ENCODE data around the gene FUT3. TPM values are rescaled to one million over a fixed set of nuclear protein-coding genes. Genes with fewer than 3 reads are reported as not detected.

FUT3 gene
- total RNA-seq, 1 donor from 2014 or later, result 11.3 TPM

DNA sequence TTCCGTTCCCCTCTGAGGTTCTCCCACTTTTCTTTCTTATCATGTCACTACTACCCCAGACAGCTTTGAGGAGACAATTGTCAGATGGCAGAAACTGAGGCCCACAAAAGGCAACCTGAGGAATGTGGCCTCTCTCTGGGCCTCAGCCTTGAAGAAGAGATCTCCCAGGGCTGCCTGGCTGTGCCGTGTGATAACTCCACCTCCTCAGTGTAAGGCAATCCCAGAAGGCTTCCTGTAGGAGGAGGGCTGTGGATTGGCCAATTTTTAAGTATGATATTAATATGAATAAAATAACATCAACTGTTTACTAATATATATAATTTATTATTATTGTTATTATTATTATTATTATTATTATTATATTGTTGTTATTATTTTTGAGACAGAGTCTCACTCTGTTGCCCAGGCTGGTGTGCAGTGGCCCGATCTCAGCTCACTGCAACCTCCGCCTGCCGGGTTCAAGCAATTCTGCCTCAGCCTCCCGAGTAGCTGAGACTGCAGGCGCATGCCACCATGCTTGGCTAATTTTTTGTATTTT, 55.8 kb downstream of the FUT3 start:
- no peak overlapping the region for H3K4me3 ChIP-seq
- peaks cover 13% of the 10 kb centered on the region for H3K27me3 ChIP-seq (ENCODE audit: low read depth)
- no peaks in the 10 kb centered on the region for H3K9me3 ChIP-seq
- H3K4me1 ChIP-seq, result no peaks in the 10 kb centered on the region
- no peak overlapping the region for H3K27ac ChIP-seq
- TF ChIP-seq, protein P1, sequence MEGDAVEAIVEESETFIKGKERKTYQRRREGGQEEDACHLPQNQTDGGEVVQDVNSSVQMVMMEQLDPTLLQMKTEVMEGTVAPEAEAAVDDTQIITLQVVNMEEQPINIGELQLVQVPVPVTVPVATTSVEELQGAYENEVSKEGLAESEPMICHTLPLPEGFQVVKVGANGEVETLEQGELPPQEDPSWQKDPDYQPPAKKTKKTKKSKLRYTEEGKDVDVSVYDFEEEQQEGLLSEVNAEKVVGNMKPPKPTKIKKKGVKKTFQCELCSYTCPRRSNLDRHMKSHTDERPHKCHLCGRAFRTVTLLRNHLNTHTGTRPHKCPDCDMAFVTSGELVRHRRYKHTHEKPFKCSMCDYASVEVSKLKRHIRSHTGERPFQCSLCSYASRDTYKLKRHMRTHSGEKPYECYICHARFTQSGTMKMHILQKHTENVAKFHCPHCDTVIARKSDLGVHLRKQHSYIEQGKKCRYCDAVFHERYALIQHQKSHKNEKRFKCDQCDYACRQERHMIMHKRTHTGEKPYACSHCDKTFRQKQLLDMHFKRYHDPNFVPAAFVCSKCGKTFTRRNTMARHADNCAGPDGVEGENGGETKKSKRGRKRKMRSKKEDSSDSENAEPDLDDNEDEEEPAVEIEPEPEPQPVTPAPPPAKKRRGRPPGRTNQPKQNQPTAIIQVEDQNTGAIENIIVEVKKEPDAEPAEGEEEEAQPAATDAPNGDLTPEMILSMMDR (IDR thresholded peaks at IDR 0.05), result no peak
- DNase-seq, result no peak
- ATAC-seq, result no peak
- intact Hi-C loops (cut with DNase I), result no loop called here
- no peaks in the 10 kb centered on the region for H3K36me3 ChIP-seq

DNA sequence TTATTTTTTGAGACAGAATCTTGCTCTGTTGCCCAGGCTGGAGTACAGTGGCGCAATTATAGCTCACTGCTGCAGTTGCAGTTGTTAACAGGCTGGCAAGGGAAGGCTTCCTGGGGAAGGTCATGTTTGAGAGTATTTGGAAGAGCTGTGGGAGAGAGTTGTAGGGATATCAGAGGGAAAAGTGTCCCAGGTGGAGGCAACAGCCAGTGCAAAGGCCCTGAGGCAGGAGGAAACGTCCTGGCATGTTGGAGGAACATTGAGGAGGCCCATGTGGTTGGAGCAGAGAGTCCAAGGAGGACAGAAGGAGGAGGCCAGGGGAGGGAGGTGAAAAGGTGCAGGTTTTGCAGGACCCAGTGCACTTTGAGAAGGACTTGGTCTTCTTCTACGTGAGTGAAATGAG, 58.1 kb downstream of the FUT3 start:
- H3K4me1 ChIP-seq, result peaks cover 9% of the 10 kb centered on the region
- ATAC-seq, result no peak
- TF ChIP-seq, protein P1 (IDR thresholded peaks at IDR 0.05), result no peak
- H3K36me3 ChIP-seq, result peaks cover 20% of the 10 kb centered on the region
- no peak overlapping the region for H3K27ac ChIP-seq
- no peaks in the 10 kb centered on the region for H3K27me3 ChIP-seq (ENCODE audit: low read depth)
- H3K9me3 ChIP-seq, result no peaks in the 10 kb centered on the region
- intact Hi-C loops (cut with DNase I), result no loop called here
- DNase-seq, result no peak
- H3K4me3 ChIP-seq, result no peak overlapping the region

Other genes with a start within 250 kb of the FUT3 start
- 81.8 TPM for gene SAFB2, start 228.7 kb downstream of the FUT3 start, total RNA-seq
- 87.1 TPM for gene SAFB, start 228.4 kb downstream of the FUT3 start, total RNA-seq
- 42.7 TPM for gene MICOS13, start 170.9 kb downstream of the FUT3 start, total RNA-seq
- 8.6 TPM for gene HSD11B1L, start 170.4 kb downstream of the FUT3 start, total RNA-seq
- 566 TPM for gene RPL36, start 161.2 kb downstream of the FUT3 start, total RNA-seq
- gene LONP1, start 131.3 kb downstream of the FUT3 start, total RNA-seq, result 65.3 TPM
- gene CATSPERD, start 130.8 kb downstream of the FUT3 start, total RNA-seq, result 6.4 TPM
- 2.7 TPM for gene PRR22, start 66.7 kb downstream of the FUT3 start, total RNA-seq
- gene DUS3L, start 60.3 kb downstream of the FUT3 start, total RNA-seq, result 24.3 TPM
- 2.7 TPM for gene NRTN, start 46.4 kb downstream of the FUT3 start, total RNA-seq
- 1.1 TPM for gene FUT6, start 11.7 kb downstream of the FUT3 start, total RNA-seq
- not detected for gene FUT5, start 19.1 kb upstream of the FUT3 start, total RNA-seq
- gene NDUFA11, start 52.3 kb upstream of the FUT3 start, total RNA-seq, result 150 TPM
- 8.1 TPM for gene VMAC, start 53.4 kb upstream of the FUT3 start, total RNA-seq
- 76.7 TPM for gene CAPS, start 62.8 kb upstream of the FUT3 start, total RNA-seq
- 70.8 TPM for gene RANBP3, start 126.7 kb upstream of the FUT3 start, total RNA-seq

Measured in lower lobe of right lung (tissue), 2 donors.